ENCODE data around the gene AOC3. TPM values are rescaled to one million over a fixed set of nuclear protein-coding genes. Genes with fewer than 3 reads are reported as not detected.

Gene AOC3
- total and polyA plus RNA-seq, 2 of the 13 experiments (the other 11 are each of a cell fraction or from before 2014, with no cell fraction given) = 8.7 to 51.7 TPM

DNA sequence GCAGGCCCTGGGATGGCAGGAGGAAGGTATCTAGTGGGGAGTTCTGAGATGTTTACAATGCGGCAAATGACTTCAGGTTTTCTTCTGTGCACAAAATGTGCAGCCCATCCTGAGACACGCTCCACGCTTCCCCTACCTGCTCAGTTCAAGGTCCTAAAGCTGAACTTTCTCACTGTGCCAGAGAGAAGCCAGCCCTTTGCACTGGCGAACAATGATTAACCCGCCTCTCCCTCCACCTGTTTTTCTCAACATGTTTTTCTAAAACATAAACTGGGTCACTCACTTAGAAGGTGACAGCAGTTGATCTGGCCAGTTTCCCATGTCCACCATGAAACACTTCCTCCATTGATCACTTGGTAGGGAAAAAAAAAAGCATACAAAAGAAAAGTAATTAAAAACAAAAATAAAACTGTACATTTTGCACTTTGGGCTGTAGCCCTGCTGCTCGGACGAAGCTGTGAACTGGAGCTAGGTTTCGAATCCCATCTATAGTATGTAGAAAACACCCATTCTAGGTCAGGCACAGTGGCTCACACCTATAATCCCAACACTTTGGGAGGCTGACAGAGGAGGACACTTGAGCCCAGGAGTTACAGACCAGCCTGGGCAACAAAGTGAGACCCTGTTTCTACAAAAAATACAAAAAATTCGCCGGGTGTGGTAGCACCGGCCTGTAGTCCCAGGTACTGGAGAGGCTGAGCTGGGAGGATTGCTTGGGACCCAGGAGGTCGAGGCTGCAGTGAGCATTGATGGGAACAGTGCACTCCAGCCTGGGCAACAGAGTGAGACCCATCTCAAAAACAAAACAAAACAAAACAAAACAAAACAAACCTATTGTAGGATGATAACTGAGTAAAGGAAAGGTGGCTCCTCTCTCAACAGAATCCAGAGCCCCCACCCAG is 43.5 kb downstream of the AOC3 start (continued):
- TF ChIP-seq ZNF10 (CRISPR knock-in tag; IDR thresholded peaks at IDR 0.05; ENCODE audit: borderline replicate concordance, low read depth) (no peak), ZNF121 (CRISPR knock-in tag; IDR thresholded peaks at IDR 0.05) (peak; percentile 95), ZBTB8A (CRISPR knock-in tag; IDR thresholded peaks at IDR 0.05; ENCODE audit: borderline replicate concordance, low read depth) (no peak), EZH2 (conservative IDR thresholded peaks at IDR 0.05; ENCODE audit: low read depth, low read length) (no peak), ZNF292 (CRISPR knock-in tag; IDR thresholded peaks at IDR 0.05; ENCODE audit: borderline replicate concordance, low read depth) (peak; percentile 53), ZNF670 (CRISPR knock-in tag; IDR thresholded peaks at IDR 0.05; ENCODE audit: borderline replicate concordance) (no peak), PAX8 (CRISPR knock-in tag; IDR thresholded peaks at IDR 0.05; ENCODE audit: borderline replicate concordance) (no peak), RCOR2 (CRISPR knock-in tag; IDR thresholded peaks at IDR 0.05) (peak; percentile 68; the same call in 1 of the 2 replicates), ZNF709 (CRISPR knock-in tag; IDR thresholded peaks at IDR 0.05) (no peak), ZNF83 (CRISPR knock-in tag; IDR thresholded peaks at IDR 0.05; ENCODE audit: borderline replicate concordance) (no peak), ZSCAN31 (CRISPR knock-in tag; IDR thresholded peaks at IDR 0.05; ENCODE audit: low read depth) (peak; percentile 66), BORCS8-MEF2B (CRISPR knock-in tag; IDR thresholded peaks at IDR 0.05) (peak; percentile 84; the same call in 1 of the 2 replicates), GTF3A (CRISPR knock-in tag; conservative IDR thresholded peaks at IDR 0.05) (no peak), ZFP41 (CRISPR knock-in tag; IDR thresholded peaks at IDR 0.05; ENCODE audit: borderline replicate concordance) (no peak), RXRB (CRISPR knock-in tag; IDR thresholded peaks at IDR 0.05; ENCODE audit: borderline replicate concordance) (peak; percentile 98)
- TF ChIP-seq, protein P1, sequence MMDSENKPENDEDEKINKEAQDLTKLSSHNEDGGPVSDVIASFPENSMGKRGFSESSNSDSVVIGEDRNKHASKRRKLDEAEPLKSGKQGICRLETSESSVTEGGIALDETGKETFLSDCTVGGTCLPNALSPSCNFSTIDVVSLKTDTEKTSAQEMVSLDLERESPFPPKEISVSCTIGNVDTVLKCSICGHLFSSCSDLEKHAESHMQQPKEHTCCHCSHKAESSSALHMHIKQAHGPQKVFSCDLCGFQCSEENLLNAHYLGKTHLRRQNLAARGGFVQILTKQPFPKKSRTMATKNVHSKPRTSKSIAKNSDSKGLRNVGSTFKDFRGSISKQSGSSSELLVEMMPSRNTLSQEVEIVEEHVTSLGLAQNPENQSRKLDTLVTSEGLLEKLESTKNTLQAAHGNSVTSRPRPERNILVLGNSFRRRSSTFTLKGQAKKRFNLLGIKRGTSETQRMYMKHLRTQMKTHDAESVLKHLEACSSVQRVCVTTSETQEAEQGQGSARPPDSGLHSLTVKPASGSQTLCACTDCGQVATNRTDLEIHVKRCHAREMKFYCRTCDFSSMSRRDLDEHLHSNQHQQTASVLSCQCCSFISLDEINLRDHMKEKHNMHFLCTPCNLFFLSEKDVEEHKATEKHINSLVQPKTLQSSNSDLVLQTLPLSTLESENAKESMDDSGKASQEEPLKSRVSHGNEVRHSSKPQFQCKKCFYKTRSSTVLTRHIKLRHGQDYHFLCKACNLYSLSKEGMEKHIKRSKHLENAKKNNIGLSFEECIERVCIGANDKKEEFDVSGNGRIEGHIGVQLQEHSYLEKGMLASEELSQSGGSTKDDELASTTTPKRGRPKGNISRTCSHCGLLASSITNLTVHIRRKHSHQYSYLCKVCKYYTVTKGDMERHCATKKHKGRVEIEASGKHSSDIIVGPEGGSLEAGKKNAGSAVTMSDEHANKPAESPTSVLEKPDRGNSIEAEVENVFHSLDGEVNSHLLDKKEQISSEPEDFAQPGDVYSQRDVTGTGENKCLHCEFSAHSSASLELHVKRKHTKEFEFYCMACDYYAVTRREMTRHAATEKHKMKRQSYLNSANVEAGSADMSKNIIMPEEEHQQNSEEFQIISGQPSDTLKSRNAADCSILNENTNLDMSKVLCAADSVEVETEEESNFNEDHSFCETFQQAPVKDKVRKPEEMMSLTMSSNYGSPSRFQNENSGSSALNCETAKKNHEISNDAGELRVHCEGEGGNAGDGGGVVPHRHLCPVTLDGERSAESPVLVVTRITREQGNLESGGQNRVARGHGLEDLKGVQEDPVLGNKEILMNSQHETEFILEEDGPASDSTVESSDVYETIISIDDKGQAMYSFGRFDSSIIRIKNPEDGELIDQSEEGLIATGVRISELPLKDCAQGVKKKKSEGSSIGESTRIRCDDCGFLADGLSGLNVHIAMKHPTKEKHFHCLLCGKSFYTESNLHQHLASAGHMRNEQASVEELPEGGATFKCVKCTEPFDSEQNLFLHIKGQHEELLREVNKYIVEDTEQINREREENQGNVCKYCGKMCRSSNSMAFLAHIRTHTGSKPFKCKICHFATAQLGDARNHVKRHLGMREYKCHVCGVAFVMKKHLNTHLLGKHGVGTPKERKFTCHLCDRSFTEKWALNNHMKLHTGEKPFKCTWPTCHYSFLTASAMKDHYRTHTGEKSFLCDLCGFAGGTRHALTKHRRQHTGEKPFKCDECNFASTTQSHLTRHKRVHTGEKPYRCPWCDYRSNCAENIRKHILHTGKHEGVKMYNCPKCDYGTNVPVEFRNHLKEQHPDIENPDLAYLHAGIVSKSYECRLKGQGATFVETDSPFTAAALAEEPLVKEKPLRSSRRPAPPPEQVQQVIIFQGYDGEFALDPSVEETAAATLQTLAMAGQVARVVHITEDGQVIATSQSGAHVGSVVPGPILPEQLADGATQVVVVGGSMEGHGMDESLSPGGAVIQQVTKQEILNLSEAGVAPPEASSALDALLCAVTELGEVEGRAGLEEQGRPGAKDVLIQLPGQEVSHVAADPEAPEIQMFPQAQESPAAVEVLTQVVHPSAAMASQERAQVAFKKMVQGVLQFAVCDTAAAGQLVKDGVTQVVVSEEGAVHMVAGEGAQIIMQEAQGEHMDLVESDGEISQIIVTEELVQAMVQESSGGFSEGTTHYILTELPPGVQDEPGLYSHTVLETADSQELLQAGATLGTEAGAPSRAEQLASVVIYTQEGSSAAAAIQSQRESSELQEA (CRISPR knock-in tag; IDR thresholded peaks at IDR 0.05; ENCODE audit: not compliant biosample characterization) = no peak
- TF ChIP-seq, protein P2, sequence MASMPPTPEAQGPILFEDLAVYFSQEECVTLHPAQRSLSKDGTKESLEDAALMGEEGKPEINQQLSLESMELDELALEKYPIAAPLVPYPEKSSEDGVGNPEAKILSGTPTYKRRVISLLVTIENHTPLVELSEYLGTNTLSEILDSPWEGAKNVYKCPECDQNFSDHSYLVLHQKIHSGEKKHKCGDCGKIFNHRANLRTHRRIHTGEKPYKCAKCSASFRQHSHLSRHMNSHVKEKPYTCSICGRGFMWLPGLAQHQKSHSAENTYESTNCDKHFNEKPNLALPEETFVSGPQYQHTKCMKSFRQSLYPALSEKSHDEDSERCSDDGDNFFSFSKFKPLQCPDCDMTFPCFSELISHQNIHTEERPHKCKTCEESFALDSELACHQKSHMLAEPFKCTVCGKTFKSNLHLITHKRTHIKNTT (CRISPR knock-in tag; IDR thresholded peaks at IDR 0.05) = no peak
- TF ChIP-seq, protein P3, sequence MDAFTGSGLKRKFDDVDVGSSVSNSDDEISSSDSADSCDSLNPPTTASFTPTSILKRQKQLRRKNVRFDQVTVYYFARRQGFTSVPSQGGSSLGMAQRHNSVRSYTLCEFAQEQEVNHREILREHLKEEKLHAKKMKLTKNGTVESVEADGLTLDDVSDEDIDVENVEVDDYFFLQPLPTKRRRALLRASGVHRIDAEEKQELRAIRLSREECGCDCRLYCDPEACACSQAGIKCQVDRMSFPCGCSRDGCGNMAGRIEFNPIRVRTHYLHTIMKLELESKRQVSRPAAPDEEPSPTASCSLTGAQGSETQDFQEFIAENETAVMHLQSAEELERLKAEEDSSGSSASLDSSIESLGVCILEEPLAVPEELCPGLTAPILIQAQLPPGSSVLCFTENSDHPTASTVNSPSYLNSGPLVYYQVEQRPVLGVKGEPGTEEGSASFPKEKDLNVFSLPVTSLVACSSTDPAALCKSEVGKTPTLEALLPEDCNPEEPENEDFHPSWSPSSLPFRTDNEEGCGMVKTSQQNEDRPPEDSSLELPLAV (CRISPR knock-in tag; conservative IDR thresholded peaks at IDR 0.05; ENCODE audit: low read depth) = no peak

All from HepG2 (cell line).